HG02588 (cell line): ENCODE results near the gene PEMT.
"Not testable (repeated sequence)": the region's sequence is repeated elsewhere in the genome, so short reads cannot be mapped to it uniquely, and the experiment has no call there.

Source experiments
- ATAC-seq: cut with Tn5 transposase; IDR thresholded peaks from one replicate; pipeline ENCODE4 v1.9.1; 2021; ENCODE audit warnings: mild to moderate bottlenecking, moderate library complexity; ENCODE audit not compliant: unreplicated experiment

PEMT gene

GRCh38 chr17:17465878-17466277, 125.6 kb downstream of the PEMT start:
- ATAC-seq = not testable (repeated sequence)

GRCh38 chr17:17463821-17464220, 127.7 kb downstream of the PEMT start:
- no peak for ATAC-seq

DNA sequence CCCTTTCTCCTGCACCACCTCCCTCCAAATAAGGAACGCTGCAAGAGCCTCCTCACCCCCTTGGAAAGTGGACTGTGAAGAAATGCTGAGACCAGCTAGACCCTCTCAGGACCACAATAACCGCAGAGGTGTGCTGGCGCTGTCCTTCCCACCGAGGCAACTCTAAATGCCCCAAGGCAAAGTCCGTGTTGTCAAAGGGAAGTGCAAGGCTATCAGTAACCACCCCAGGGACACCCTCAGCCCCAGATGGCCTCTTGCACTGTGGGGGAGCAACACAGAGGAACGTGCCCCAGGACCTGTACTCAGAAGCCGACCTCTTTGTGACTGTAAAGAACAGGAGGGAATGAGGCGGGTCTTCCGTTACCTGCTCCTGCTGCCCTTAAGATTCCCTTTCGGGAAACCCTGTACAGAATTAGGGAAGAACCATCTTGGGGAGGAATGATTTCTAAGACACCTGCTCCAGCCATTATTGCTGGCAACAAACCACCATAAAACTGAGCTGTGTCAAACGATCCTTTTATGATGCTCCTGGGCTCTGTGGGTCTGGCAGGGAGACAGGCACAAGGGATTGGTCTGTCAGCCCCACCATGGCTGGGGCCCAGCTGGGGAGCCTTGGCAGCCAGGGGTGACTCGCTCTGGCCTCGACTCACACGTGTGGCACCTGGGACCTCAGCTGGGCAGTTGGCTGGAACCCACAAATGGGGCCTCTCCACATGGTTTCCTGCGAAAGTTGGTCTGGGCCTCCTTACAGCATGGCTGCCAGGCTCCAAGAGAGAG, 129.3 kb downstream of the PEMT start:
- ATAC-seq = no peak

GRCh38 chr17:17460038-17460437, 131.5 kb downstream of the PEMT start:
- ATAC-seq = no peak

- no peak for ATAC-seq
Measured at GRCh38 chr17:17457680-17458079, 133.8 kb downstream of the PEMT start.

DNA sequence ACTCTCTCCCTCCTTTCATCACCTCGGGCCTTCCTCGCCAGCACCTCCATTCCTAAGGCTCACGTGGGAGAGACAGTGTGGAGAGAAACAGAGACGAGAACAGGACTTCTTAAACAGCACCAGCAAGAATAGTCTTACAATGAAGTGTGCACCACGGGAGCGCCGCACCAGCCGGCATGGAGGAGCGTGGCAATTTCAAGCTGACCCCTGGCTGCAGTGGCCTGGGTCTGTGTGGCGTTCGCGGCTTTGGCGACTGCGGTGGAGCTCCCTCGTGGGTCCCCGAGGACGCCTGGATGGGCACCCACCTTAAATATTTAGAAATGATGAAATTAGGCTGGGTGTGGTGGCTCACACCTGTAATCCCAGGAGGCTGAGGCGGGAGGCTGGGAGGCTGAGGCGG, 135.3 kb downstream of the PEMT start:
- no peak for ATAC-seq
